Dermis blood vessel endothelial cell (primary cell): ENCODE results near the gene PRKD1. TPM values are rescaled to one million over a fixed set of nuclear protein-coding genes. Genes with fewer than 3 reads are reported as not detected.
"Not testable (repeated sequence)": the region's sequence is repeated elsewhere in the genome, so short reads cannot be mapped to it uniquely, and the experiment has no call there.

Experiments
- DNase-seq: peaks from one replicate; pipeline ENCODE4 v3.0.0; 2010
- total RNA-seq: library from RNA; depleted of rRNA; stranded (reverse); fragments of >200 nt; gene quantifications from 2 replicates; pipeline ENCODE4 v1.2.3, GENCODE V29; 2014

PRKD1 gene
- total RNA-seq, 1 donor from 2014 or later, result 16.5 TPM

DNA sequence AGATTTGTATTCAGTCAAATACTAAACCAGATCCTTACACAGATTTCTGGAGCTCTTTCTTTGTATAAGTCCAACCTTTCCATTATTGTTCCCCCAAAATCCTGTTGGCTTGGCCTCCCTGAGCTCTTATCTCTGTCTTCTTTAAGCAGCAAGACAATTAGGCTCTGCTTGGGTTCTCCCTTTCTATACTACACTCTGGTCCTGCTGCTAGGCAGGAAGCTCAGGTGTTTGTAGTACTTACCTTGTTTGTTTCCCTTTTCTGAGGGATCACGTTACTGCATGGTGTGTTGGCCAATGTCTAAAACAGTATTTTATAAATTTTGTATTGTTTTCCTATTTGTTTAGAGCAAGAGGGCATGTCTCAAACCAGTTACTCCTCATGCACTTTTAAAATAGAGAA is 192.9 kb downstream of the PRKD1 start:
- no peak for DNase-seq

DNA sequence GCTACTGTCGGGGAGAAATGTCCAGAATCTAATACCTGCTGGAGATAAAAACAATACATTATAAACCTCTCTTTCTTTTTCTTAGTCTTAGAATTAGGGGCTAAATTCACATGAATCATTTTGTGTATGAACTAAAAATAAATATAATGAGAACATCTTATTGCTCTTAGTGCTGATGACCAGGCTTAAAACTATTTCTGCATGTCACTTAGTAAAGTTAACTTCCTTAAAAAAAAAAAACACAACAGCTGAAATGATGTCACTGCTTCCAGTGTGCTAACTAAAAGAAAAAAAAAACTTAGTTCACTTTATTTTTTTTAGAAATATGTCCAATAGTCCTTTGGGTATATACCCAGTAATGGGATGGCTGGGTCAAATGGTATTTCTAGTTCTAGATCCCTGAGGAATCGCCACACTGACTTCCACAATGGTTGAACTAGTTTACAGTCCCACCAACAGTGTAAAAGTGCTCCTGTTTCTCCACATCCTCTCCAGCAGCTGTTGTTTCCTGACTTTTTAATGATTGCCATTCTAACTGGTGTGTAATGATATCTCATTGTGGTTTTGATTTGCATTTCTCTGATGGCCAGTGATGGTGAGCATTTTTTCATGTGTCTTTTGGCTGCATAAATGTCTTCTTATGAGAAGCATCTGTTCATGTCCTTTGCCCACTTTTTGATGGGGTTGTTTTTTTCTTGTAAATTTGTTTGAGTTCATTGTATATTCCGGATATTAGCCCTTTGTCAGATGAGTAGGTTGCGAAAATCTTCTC is 200.9 kb downstream of the PRKD1 start:
- DNase-seq, result peak; percentile 61

DNA sequence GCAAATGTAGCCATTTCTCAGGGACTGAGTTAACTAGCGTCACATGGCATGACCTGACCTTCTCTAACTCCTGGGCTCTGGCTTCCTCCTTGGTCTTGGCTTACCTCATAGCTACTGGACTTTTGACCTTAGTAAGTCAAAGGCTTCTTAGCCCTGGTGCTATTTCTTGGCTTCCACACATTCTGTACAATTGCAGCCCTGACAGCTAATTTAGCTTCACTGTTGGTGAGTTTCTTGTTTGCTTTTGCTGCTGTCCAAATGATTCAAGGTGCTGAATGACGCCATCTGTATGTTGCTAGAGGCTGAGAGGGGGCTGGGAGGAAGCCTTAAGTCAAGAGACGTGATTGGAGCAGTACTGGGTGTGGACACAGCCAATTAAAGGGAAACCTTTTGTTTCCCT is 202.7 kb downstream of the PRKD1 start:
- DNase-seq, result no peak

DNA sequence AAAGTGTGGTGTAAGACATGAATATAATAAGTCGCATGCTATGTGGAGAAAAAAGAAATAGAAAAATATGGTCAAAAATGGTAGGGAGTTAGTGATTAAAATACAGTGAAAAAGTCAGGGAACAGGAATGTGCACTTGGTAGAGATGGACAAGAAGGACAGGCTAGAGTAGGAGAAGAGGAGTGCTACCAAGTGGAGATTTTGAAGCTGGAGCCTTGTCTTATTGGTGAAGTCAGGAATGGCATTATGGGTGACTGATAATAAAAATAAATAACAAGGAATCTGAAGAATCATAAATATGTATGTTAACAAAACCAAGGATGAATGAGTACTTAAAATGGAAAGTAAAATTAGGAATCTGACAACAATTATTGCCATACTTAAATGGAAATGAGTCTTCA is 204.8 kb downstream of the PRKD1 start:
- no peak for DNase-seq

DNA sequence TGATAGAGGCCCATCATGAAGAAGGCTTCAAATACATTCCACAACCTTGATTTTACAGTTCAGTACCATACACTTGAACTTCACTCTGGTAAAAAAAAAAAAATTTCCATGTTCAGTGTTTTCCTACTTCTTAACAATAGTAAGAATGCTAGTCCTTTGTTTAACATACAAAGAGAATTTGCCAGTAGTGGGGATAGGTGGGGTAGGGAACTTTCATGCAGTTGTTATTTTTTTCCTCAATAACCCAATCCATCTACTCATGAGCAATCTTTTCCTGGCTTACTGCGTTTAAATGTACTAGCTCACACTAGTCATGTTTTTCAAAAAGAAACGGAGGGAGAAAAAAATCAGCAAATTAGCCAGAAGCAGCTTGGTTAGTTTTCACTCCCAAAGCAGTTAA is 206.1 kb downstream of the PRKD1 start:
- DNase-seq, result peak; percentile 47

DNA sequence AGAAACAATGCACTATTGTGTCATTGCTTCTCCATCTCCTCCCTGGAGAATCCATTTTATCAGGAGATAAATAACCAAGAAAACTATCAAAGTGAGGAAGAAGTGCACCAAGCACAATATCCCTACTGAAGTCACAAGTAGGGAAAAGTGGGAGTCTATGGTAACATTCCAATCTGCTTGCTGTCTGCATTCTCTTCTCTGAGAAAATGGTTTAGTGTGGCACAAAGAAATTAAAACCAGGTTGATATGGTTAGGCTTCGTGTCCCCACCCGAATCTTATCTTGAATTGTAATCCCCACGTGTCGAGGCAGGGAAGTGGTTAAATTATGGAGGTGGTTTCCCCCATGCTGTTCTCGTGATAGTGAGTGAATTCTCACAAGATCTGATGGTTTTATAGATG is 209.7 kb downstream of the PRKD1 start:
- DNase-seq, result no peak

DNA sequence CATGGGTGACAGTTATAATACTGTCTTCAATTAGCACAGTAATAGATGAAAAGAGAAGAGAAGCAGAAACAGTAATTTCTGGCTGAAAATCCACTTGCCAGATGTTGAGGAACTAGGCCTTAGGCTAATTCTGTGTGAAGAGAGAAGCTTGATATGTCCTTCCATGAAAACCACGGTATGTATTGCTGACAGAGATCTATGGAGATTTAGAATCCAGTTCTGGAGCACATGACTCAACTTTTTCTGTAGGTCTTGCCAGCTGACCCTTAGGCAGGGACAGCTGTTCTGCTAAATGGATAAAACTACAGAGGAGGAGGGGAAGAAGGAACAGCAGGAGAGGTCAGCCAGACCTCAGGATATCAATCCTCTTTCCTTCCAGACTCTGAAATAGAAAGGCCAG is 211.5 kb downstream of the PRKD1 start:
- no peak for DNase-seq

DNA sequence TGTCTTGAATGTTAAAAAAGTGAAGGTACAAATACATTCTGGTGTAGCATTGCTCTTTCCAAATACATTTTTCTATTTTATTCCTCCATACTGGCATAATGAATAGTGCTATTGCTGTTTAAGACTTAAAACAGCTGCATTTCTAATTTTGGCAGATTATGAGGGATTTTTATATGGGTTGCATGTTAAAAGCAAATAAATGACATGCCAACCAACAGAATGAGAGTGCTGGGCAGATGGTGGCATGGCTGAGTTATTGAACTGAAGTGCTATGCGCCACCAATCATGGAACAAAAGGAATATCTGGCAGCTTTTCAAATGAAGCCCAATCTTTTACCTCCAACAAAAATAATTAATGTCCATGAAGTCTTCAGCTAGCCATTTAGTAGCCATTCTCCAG is 215.0 kb downstream of the PRKD1 start:
- no peak for DNase-seq

DNA sequence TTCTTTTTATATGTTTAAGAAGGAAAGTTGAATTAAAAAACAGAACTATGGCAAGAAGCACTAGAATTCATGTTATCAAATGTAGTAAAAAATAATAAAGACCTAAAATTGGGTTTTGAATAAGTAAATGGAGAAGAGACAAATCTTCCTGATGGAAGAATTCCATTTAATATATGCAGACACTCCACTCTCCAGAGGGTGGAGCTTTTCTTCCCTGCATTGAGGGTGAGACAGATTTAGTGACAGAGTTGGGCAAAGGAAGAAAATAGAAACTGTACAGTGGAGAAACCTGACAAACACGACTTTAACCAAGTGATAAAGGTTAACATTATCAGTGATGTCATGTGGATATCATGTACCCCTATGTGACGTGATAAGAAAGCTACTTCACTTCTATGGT is 217.6 kb downstream of the PRKD1 start:
- peak; percentile 17 for DNase-seq

DNA sequence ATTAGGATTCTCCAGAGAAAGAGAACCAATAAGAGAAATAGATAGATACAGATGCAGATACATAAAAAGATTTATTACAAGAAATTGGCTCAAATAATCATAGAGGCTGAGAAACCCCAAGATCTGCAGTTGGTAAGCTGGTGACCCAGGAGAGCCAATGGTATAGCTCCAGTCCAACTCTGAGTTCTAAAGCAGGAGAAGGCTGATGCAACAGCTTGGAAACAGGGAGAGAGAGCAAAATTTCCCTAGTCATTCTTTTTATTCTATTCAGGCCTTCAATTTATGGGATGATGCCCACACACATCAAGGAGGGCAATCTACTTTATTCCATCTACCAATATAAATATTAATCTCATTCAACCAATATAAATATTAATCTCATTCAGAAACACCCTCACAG is 218.2 kb downstream of the PRKD1 start:
- DNase-seq, result no peak

DNA sequence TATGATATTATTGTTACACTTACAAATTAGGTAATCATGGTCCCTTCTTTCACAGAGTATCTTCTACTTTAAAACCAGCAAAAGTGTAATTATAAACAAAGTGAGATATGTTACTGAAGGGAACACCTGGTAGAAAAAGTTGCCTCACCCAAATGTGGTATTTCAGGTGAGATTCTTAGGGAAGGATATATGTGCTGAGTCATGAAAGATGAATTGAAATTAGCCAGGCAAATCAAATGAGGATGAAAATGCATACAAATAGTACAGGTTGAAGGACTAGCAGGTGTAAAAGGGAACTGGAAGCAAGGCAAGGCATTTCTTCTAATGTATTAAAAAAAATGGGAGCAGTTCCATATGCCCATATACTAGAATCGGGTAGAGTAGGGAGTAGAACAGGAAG is 220.9 kb downstream of the PRKD1 start:
- DNase-seq, result no peak

DNA sequence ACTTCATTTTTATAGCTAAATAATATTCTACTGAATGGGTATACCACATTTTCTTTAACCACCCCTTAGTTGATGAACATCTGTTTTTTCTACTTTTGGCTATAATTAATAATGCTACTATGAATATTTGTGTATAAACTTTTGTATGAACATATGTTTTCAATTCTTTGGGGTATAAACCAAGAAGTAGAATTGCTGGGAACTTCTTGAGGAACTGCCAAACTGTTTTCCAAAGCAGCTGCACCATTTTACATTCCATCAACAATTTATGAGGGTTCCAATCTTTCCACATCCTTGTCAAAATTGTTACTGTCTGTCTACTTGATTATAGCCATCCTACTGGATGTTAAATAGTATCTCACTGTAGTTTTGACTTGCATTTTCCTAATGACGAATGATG is 221.8 kb downstream of the PRKD1 start:
- DNase-seq, result no peak

DNA sequence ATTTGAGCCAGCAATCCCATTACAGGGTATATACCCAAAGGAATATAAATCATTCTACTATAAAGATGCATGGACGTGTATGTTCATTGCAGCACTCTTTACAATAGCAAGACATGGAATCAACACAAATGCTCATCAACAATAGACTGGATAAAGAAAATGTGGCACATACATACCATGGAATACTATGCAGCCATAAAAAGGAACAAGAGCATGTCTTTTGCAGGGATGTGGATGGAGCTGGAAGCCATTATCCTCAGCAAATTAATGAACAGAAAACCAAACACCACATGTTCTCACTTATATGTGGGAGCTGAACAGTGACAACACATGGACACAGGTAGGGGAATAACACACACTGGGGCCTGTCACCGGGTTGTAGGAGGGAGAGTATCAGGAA is 238.1 kb downstream of the PRKD1 start:
- DNase-seq, result not testable (repeated sequence)

DNA sequence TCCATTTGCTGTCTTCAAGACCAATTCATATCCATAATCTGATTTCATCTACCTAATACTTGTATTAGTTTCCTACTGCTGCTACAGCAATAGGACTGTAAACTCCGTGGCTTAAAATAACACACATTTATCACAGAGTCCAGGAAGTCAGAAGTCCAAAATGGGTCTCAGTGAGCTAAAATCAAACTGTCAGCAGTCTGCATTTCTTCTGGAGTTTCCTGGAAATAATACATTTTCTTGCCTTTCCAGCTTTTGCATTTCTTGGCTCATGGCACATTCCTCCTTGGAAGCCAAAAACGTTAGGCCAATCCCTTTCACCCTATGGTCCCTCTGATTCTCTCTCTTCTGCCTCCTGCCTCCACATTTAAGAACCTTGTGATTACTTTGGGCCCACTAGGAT is 239.8 kb downstream of the PRKD1 start:
- DNase-seq, result no peak

DNA sequence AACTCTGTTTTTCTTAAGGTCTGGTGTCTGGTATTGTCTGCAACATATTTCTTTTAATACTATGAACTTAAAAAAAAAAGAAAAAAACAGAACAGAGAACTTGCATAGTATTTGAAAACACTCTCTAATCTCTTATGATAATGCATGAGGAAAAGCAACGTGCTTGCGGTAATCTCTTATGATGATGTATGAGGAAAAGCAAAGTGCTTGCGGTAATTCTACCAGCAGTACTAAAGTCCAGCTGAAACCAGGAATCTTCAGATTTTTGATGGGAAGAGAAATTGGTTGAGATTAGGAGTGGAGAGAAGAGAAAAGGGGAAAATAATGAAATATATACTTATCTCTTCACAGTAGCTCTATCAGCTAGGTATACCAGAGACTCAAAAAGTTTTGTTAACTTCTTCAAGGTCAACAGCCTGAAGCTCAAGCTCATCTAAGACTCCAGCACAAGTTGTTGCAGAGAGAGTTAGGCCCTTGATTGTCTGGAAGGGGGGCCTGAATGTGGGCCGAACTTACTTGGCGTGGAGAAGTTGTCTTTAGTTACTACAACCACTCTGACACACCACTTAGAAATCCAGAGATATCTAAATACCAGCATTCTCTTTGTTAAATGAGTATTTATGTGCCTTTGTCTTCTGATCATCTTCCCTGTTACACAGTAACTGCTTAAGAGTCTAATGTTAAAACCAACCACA is 240.4 kb downstream of the PRKD1 start:
- no peak for DNase-seq

DNA sequence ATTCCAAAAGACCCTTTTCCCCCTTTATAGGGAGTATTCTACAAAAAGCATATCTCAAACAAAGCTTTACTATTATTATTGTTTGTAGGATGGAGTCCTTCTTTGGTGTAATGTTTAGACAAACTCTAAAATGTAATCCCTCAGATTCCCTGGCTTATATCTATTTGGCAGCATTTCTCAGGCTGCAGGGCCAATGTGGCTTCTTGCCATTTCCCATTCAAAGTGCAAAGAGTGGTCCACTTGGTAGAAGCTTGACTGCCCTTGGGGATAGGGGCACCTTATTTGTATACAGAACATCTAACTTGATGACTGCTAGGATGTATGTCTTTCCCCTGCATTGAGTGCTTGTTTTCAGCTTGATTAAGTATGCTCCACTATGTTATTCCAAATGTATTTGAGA is 242.7 kb downstream of the PRKD1 start:
- no peak for DNase-seq

DNA sequence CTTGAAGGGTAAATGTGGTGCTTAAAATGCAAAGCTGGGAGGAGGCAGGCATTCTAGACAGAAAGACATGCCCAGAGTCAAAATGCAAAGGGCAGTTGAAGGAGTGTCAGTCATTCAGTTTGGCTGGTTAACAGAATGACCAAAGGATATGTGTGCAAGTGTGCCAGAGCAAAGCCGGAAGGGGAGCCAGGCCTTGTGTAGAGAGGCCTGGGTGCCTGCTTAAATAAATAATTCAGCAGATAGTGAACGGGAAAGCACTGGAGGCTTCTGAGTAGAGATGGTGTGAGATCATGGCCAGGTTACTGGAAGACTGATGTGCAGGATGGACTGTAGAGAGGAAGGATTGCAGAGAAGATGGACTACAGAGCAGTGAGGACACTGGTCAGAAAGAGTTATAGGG is 244.9 kb downstream of the PRKD1 start:
- no peak for DNase-seq

DNA sequence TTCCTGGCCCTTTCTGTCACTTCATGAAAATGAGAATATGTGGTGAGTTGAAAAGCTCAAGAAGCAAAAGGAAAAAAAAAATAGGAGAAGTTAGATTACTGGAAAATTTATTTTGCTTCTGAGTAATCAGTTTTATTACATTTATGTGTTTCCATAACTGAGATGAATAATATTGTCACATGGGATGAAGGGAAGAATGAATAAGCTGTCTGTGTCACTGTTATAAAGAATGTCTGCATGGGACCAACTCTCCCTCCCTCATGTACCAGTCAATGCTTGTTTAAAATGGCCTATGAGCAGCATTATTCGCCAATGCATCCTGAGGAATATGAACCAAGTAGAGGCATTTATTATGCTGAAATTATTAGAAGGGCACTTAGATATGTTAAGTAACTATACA is 246.3 kb downstream of the PRKD1 start:
- DNase-seq, result no peak

DNA sequence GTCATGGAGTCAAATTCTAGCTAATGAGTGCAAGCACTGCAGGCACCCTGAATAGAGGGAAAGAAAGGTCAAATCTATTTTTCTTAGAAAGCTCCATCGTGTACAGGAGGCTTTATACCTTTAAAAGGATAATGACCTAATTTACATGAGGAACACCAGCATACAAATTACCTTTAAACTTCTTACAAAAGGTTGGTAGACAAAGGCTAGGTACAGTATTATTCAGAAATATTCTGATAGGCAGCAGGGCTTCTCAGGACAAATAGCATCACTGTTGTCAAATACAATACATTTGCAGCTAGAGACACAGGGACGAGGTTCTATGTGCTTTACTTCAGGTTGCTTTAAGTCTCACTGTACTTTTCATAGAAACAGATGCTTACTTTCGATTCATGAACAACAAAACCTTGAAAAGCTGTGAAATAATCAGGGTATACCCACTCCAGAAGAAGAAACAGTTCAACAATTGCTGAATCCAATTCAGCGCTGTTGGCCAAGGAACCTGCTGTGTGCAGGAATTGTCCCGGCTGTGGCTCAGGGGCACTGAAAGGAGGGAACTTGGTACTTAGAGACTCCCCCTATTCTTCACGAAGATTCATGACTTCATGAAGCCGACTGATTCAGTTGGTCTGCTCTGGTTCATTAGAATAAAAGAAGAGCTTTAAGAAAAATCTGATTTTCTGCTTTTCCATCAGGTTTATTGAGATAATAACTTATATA is 252.9 kb downstream of the PRKD1 start:
- no peak for DNase-seq

DNA sequence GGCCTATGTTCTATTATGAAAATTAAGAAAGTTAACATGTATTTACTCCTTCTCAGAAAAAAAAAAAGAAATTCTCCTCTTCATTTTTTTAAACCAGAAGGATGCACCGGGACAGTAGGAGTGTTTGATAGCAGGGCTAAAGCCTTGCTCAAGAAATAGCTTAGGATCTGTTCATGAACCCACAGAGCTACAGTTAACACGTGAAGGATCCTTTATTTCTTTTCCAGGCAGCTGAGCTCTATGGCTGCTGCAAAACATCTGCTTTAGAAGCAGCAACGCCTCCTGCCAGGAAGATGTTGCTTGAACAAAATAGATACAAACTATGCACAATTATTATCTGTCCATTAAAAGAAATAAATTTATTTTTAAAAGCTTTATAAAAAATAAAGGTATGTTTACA is 254.8 kb downstream of the PRKD1 start:
- no peak for DNase-seq

DNA sequence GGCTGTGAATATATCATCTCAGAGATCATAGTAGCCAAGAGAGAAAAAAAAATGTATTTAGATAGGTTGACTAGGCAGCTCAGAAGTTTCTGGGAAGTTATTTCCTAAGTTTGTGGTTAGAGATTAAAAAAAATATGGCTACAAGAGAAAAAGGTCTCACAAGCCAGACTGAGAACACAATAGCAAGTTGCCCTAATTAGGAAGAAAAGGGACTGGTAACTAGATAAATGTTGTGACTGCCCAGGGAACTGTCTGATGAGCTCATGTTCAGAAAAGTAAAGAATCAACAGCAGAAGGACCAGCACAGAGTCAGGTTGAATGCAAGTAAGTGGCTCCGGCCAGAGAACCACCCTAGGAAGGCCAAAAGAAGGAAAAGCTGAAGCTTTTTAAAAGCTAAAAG is 256.6 kb downstream of the PRKD1 start:
- no peak for DNase-seq

DNA sequence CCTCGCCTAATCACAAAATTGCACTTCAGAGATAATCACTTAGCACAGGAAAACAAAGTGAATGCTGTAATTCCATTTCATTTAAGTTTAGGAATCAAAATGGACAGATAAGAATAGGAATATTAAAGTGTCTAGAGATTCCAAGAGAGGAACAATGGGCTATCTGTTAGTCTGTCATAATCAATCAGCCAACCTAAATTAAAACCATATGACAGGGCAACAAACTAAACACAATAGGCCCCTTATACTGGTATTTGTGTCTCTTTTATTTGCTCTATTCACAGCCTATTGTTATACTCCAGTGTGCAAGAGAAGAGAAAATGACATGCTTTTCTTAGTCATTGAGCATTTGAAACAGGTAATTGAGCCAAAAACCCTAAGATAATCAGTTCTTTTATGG is 259.4 kb downstream of the PRKD1 start:
- DNase-seq, result no peak

DNA sequence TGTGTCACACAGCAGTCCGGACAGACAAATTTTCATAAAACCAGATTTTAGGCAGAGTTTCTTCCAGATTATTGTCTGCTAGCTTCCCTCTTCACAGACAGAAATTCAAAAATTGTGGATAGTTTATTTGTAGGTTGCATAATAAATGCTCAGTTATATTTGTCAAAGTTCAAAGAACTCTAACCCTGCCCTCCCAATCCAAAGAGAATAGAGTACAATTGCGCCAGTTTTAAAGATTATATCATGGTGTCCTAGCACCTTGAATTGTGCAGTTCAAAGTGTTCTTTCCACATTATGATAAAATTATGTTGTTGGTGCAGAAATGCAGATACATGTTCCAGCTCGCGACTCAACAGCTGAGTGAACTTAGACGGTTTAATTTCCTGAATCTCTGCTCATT is 263.1 kb downstream of the PRKD1 start:
- no peak for DNase-seq

DNA sequence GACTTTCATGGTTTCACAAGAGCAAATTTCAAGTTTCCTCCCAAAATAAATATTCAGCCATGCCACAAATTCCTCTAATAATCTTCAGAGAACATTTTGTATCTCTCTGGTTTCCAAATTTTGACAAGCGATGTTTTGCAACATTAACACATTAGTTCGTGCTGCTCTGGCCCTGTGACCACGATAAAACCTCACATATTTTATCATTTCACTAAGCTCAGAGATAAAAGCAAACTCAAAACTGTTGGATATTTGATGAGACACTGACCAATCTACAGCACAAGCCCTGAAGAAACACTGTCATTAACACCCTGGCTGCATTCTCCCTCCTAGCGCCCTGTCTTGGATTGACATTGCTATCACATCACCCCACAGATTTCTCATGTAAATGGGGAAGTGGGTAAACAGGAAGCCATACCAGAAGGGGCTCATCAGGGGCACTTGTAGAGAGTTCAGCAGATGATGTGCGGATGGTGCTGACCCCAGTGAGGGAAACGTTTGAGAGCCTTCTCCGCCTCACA is 264.3 kb downstream of the PRKD1 start:
- DNase-seq, result no peak
